Fibroblast of lung (primary cell): Measurements from ENCODE around the gene HPN.

Experiments used
- EZH2 ChIP-seq: IDR thresholded peaks from 2 replicates; pipeline ENCODE4 v1.5.1; 2012; ENCODE audit warnings: low read length, control low read depth, mild to moderate bottlenecking; ENCODE audit errors: missing control alignments
- TF ChIP-seq, protein P1 (sequence below), 2 donors: IDR thresholded peaks in 1 of 2; conservative IDR thresholded peaks in 1 of 2; 1 replicate in 1 of 2; 2 replicates in 1 of 2; pipeline ENCODE4 v1.5.1; 2011 to 2012; ENCODE audit warnings: low read length in 2 of 2, control low read depth in 1 of 2, inconsistent platforms in 1 of 2, low read depth in 1 of 2, mild to moderate bottlenecking in 1 of 2

- TF ChIP-seq, protein P1, sequence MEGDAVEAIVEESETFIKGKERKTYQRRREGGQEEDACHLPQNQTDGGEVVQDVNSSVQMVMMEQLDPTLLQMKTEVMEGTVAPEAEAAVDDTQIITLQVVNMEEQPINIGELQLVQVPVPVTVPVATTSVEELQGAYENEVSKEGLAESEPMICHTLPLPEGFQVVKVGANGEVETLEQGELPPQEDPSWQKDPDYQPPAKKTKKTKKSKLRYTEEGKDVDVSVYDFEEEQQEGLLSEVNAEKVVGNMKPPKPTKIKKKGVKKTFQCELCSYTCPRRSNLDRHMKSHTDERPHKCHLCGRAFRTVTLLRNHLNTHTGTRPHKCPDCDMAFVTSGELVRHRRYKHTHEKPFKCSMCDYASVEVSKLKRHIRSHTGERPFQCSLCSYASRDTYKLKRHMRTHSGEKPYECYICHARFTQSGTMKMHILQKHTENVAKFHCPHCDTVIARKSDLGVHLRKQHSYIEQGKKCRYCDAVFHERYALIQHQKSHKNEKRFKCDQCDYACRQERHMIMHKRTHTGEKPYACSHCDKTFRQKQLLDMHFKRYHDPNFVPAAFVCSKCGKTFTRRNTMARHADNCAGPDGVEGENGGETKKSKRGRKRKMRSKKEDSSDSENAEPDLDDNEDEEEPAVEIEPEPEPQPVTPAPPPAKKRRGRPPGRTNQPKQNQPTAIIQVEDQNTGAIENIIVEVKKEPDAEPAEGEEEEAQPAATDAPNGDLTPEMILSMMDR (conservative IDR thresholded peaks at IDR 0.05 in 1 of 2, IDR thresholded peaks at IDR 0.05 in 1 of 2; ENCODE audit: low read depth in 1 of 2, low read length in 2 of 2) = no peak
- no peak for TF ChIP-seq EZH2
These were observed 42.4 kb downstream of the HPN start for GRCh38 chr19:35083691-35084508.
